Measurements from ENCODE around the gene SLC5A9.
A peak's percentile ranks its signal among the peaks of the same experiment; 100 is the strongest.
"Not testable (repeated sequence)": the region's sequence is repeated elsewhere in the genome, so short reads cannot be mapped to it uniquely, and the experiment has no call there.

The SLC5A9 gene

GRCh38 chr1:48214366-48214765 lies 8.2 kb upstream of the SLC5A9 start:
- not testable (repeated sequence) for DNase-seq (ENCODE audit: low read depth)

- DNase-seq (ENCODE audit: low read depth) = no peak
Observed at GRCh38 chr1:48214820-48215219, 7.7 kb upstream of the SLC5A9 start.

DNA sequence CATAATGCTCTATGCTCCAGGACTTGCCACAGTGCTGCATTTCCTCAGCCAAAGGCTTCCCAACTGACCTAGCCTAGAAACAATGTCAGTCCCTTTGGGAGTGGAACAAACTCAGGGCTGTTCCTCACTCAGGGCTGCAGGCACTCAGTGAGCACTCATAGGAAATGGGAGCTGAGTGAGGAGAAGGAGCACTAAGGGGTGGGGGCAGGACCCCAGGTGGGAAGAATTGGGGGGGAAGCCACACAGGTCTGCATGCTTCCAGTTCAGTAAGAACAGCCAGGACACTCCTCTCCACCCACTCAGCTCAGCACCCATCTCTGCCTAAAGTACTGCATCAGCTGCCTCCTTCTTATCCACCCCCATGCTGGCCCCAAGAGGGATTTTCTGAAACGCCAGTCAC lies 7.3 kb upstream of the SLC5A9 start:
- no peak for DNase-seq (ENCODE audit: low read depth)

DNA sequence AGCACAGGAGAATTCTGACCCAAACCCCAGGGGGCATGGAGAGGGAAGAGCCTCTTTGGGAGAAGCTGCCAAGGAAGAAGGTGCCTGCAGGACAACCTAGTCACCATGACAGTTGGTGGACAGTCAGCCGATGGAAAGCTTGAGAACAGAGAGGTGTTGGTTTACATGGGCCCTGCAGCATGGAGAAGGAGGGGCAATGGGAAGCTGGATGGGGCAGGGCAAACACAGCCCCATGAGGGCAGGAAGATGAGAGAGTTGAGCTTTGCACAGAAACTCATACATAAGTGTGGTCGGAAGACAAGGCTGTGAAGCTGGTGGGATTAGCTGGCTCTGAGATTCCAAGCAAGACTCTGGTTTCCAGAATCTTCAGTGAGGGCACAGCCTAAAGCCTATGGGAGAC lies 6.6 kb upstream of the SLC5A9 start:
- no peak for DNase-seq (ENCODE audit: low read depth)

GRCh38 chr1:48216313-48216712 lies 6.2 kb upstream of the SLC5A9 start:
- peak; percentile 21 for DNase-seq (ENCODE audit: low read depth)

DNA sequence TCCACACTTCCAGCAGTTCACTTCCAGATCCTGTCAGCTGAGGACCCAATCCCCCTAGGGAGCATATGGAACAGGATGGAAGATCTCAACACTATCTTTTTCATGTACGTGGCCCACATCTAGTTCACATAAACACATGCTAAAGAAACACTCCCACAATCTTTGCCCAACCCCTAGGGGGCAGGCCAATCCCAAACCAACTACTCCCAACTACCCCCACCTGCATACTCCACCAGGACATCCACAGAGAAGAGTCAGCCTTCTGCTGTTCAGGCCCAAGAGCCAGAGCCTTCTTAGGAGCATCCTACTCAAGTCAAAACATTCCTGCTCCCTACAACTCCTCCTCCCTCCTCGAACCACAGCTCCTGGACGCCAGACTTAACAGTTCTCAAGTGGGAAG lies 5.6 kb upstream of the SLC5A9 start:
- DNase-seq (ENCODE audit: low read depth) = no peak

GRCh38 chr1:48217856-48218255 lies 4.7 kb upstream of the SLC5A9 start:
- peak; percentile 7 for DNase-seq (ENCODE audit: low read depth)

GRCh38 chr1:48219803-48220202 lies 2.7 kb upstream of the SLC5A9 start:
- no peak for DNase-seq (ENCODE audit: low read depth)

DNA sequence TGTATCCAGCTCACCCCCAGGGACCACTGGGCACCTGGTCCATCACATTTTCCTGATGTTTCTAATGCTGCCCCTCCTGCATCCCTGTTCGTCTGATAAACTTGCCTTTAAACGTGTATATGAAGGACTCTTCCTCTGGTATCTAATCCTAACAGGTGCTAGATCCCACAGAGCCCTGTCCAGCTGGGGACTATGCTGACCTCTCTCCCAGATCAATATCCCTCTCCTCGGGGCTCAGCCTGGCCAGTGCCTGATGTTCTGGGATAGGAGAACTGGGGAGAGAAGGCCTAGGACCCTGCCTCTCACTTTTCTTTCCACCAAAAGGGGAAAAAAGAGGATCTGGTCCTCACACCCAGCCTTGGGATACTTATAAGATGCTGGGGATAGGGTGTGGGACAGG lies 1.4 kb upstream of the SLC5A9 start:
- DNase-seq (ENCODE audit: low read depth) = no peak

DNA sequence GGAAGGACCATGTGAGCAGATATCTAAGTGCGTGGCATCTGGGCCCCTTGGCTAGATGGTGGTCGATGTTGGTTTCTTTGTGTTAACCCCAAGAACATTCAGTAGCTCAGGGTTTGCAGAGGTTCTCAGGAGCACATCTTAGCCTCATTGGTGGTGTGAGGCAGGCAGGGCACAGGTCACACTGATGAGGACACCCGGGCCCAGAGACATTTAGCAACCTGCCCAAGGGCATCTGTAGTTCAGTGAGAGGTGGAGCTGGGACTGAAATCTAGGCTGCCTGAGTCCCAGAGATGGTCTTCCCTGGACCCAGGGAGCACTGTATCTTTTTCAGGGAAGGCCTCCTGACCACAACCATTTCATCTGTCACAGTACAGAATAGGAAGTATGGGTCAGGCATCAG lies 859 bp upstream of the SLC5A9 start:
- DNase-seq (ENCODE audit: low read depth) = no peak

- no peak for DNase-seq (ENCODE audit: low read depth)
Observed at GRCh38 chr1:48223366-48224240, 1.1 kb downstream of the SLC5A9 start.

DNA sequence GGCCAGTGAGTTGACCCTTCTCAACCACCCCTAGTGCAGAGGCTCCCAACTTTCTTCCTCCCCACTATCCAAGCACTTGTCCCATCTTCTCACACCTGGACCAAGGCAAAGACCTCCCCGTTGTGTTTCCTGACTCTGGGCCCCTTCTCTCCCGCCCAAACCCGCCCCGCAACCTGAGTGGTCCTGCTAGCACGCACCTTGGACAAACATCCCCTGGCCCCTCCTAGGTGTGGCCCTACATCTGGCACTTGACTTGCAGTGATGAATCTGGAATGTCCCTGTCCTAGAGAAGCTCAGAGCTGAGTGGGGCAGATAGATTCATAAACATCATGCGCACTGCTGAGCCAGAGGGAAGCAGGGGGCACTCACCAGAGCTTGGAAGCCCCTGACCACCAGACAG lies 2.3 kb downstream of the SLC5A9 start:
- no peak for DNase-seq (ENCODE audit: low read depth)

- DNase-seq (ENCODE audit: low read depth) = no peak
Observed at GRCh38 chr1:48225579-48225978, 3.1 kb downstream of the SLC5A9 start.

DNA sequence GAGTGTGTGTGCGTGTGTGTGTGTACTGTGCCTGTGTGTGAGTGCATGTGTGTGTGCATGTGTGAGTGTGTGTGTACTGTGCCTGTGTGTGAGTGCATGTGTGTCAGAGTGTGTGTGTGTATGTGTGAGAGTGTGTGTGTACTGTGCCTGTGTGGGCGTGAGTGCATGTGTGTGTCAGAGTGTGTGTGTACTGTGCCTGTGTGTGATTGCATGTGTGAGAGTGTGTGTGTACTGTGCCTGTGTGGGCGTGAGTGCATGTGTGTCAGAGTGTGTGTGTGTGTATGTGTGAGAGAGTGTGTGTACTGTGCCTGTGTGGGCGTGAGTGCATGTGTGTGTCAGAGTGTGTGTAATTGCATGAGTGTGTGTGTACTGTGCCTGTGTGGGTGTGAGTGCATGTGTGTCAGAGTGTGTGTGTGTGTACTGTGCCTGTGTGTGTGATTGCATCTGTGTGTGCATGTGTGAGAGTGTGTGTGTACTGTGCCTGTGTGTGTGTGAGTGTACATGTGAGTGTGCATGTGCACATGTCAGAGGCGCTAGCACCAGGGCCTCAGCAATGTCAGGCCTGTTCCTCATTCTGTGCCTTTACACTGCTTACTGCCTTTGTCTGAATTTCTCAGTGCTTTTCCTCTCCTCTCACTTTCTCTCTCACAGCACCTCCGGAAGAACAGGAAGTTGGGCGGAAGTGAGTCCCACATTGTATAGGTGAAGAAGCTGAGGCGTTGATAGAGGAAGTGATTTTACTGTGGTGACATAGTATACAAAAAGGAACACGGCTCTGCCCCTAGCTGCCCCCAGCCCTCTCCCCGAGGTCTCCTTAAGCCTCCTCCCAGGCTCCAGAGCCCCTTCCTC lies 4.9 kb downstream of the SLC5A9 start:
- DNase-seq (ENCODE audit: low read depth) = no peak

- peak; percentile 6 for DNase-seq (ENCODE audit: low read depth)
Observed at GRCh38 chr1:48228156-48228555, 5.6 kb downstream of the SLC5A9 start.

DNA sequence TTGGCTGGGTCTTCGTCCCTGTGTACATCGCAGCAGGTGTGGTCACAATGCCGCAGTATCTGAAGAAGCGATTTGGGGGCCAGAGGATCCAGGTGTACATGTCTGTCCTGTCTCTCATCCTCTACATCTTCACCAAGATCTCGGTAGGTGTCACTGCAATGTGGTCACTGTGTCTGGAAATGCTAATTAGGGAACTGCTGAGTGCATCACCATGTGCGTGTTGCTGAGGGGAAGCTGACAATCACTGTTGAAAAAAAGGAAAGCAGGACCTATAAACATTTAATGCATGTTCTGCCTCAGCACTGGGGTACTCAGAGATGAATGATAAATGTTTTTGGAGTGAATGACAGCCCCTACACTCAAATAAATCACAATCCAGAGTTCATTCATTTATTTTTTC lies 6.8 kb downstream of the SLC5A9 start:
- DNase-seq (ENCODE audit: low read depth) = no peak

GRCh38 chr1:48230236-48230635 lies 7.7 kb downstream of the SLC5A9 start:
- DNase-seq (ENCODE audit: low read depth) = no peak

DNA sequence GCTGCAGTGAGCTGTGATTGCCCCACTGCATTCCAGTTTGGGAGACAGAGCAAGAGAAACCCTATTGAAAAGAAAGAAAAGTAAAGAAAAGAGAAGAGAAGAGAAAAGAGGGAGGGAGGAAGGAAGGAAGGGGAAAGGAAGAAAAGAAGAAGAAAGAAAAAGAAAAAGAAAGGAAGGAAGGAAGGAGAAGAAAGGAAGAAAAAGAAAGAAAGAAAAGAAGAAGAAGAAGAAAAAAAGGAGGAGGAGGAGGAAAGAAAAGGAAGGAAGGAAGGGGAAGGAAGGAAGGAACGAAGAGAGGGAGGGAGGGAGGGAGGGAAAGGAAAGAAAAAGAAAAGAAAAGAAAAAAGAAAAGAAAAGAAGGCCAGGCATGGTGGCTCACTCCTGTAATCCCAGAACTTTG lies 10.2 kb downstream of the SLC5A9 start:
- DNase-seq (ENCODE audit: low read depth) = no peak

DNA sequence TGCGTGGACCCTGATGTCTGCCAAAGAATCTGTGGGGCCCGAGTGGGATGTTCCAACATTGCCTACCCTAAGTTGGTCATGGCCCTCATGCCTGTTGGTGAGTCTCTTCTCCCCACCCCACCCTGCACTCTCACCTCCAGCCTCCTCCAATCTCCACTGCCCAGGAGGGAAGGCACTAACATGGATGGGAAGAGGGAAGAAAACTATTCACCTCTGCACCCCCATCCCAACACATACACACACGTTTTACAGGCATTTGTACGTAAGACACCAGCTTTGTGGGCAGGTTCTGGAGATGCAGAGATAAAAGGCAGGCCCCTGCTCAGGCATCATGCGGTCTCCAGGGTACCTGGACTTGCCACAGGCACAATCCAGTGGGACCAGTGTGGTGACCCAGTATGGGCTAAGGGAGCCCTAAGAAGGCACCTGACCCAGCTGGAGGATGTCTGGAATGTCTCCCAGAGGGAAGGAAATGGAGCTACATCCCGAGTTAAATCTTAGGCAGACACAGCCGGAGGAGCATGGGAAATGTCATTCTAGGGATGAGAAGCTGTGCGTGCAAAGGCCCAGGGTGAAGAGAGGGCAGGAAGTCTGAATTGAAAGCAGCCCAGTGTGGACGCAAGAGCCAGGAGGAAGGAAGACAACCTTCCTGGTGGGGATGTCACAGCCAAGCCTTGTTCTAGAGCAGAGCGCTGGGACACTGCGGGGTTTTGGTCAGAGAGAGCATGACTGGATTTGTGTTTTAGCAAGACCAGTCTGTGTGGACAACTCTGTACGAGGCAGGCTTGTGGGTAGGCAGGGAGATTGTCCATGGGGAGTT lies 11.4 kb downstream of the SLC5A9 start:
- no peak for DNase-seq (ENCODE audit: low read depth)

DNA sequence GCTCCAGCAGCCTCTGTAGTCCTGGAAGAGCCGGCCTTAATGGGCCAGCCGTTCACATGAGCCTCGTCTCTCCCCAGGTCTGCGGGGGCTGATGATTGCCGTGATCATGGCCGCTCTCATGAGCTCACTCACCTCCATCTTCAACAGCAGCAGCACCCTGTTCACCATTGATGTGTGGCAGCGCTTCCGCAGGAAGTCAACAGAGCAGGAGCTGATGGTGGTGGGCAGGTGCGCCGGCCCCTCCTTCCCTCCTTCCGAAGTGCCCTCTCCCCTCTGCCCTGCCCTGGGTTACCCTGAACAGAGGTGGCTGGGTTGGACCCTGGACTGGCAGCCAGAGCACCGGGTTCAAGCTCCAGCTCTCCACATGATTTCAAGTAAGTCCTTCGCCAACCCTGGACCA lies 13.1 kb downstream of the SLC5A9 start:
- DNase-seq (ENCODE audit: low read depth) = no peak

DNA sequence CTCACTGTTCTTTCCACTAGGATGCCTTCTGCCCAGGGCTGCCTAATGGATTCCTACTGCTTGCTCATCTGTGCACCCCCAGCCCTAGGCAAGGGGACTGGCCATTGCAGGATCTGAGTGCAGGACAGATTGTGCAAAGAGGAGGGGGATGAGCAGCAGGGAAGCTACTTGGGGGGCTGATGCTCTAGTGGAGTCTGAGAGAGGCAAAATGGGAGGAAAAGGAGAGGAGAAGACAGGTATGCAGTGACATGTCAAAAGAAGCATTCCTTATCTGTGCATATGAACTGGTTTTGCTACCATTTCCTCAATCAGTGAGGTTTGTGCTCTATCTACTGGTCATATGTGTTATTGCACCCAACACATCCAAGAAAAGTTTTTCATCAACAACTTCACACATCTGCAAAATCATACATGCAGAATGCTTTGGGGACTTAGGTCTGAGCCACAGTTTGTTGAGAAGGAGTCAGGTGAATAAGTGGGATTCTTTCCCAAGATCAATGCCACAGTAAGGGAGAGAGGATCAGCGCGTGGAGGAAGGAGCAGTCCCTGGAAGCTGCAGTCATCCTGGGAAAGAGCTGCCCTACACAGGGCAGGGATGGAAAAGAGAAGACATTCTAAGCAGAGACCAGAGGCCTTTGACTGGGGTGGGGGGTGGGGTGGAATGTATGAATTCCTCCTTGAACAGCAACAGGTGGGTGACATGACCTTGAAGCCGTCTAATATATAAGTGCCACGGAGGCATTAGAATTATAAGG lies 14.4 kb downstream of the SLC5A9 start:
- peak; percentile 50 for DNase-seq (ENCODE audit: low read depth)
